K562 (cell line): ENCODE measurements around the gene SNU13.

ENCODE experiments used
- CBX2 ChIP-seq: fragments of 200-600 bp; sonication (generic); IDR thresholded peaks from one replicate; pipeline ENCODE4 v1.6.1; 2012; ENCODE audit warnings: mild to moderate bottlenecking, low read length, inconsistent platforms; ENCODE audit not compliant: insufficient read depth, poor library complexity, severe bottlenecking
- CREB1 ChIP-seq, 2 experiments: sonication (generic) in 1 of 2; formaldehyde crosslinking in 1 of 2; IDR thresholded peaks; 2 replicates each; pipeline versions ENCODE4 v1.6.1 to v1.8.0; 2012 to 2022; ENCODE audit warnings: inconsistent platforms in 1 of 2, mild to moderate bottlenecking in 1 of 2, missing genetic modification reagents in 1 of 2, moderate library complexity in 1 of 2
- ZNF175 ChIP-seq: fragments of 200-800 bp; sonication (Bioruptor generic); IDR thresholded peaks from 2 replicates; pipeline ENCODE4 v1.6.1; 2016; ENCODE audit warnings: low read depth, mild to moderate bottlenecking, missing genetic modification characterization, missing compliant biosample characterization
- ZNF253 ChIP-seq: fragments of 250-450 bp; sonication (Bioruptor Pico); conservative IDR thresholded peaks from 2 replicates; pipeline ENCODE4 v1.6.1; 2021; ENCODE audit warnings: mild to moderate bottlenecking

DNA sequence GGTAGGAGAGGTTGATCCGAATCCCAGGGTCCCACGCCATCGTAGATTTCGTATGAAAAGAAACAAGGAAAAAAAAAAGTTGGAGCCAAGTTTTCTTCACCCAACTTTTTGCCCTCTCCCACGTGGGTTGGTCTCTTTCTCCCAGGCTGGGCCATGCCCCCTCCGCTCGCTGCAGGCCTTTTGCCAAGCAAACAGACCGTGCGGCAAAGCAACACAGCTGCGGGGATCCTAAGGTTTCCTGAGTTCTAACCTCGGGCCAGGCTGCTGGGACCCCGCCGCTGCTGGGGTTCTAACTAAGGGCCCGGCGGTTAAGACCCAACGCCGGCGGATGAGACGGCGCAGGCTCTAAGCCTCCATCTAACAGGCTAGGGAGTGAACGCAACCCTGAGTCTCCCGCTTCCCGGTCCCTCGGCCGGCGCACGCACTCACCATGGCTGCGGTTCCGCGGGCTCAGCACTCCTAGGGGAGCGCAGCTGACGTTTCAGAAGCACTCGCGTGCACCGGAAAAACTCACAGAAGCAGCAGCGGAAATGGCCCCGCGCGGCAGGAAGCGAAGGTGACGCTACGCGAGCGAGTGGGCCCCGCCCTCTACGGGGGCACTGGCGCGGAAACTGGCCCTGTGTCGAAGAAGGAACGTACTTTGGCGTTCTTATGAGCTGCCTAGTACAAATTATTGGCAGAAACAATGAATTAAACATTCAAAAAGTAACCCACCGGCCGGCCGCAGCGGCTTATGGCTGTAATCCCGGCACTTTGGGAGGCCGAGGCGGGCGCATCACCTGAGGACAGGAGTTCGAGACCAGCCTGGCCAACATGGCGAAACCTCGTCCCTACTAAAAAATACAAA, at the start of gene SNU13:
- TF ChIP-seq CBX2 = no peak
- no peak for TF ChIP-seq ZNF175
- TF ChIP-seq ZNF253 (CRISPR knock-in tag) = no peak
- TF ChIP-seq CREB1 (IDR thresholded peaks at IDR 0.05) = peak; percentile 73
- TF ChIP-seq CREB1 (CRISPR knock-in tag; IDR thresholded peaks at IDR 0.05) = peak; percentile 83
